Stimulated activated CD4-positive, alpha-beta T cell treated with anti-CD3 and anti-CD28 coated beads, Interleukin-4, amount 100 ng/mL, for 1 hour (primary cell): ENCODE measurements around the gene FCER1G.
"Not testable (repeated sequence)": the region's sequence is repeated elsewhere in the genome, so short reads cannot be mapped to it uniquely, and the experiment has no call there.

ENCODE experiments used
- DNase-seq: peaks from one replicate; pipeline ENCODE4 v3.0.0-alpha.2; 2020

FCER1G gene

GRCh38 chr1:161209790-161210409, 5.2 kb upstream of the FCER1G start:
- DNase-seq, result peak; percentile 69

- no peak for DNase-seq
Observed at GRCh38 chr1:161214369-161214768, 726 bp upstream of the FCER1G start.

GRCh38 chr1:161216945-161217712, 2.0 kb downstream of the FCER1G start:
- no peak for DNase-seq

- DNase-seq, result no peak
Observed at GRCh38 chr1:161217831-161218230, 2.7 kb downstream of the FCER1G start.

GRCh38 chr1:161218301-161219077, 3.4 kb downstream of the FCER1G start:
- DNase-seq, result no peak

GRCh38 chr1:161219078-161219892, 4.2 kb downstream of the FCER1G start:
- DNase-seq, result no peak

GRCh38 chr1:161220002-161220401, 4.9 kb downstream of the FCER1G start:
- DNase-seq, result no peak

GRCh38 chr1:161222175-161223019, 7.3 kb downstream of the FCER1G start:
- no peak for DNase-seq

GRCh38 chr1:161223805-161224694, 9.0 kb downstream of the FCER1G start:
- DNase-seq, result no peak

GRCh38 chr1:161224695-161225087, 9.6 kb downstream of the FCER1G start:
- DNase-seq, result not testable (repeated sequence)

GRCh38 chr1:161225178-161225533, 10.1 kb downstream of the FCER1G start:
- DNase-seq, result no peak

- peak; percentile 82 for DNase-seq
Observed at GRCh38 chr1:161225534-161226319, 10.6 kb downstream of the FCER1G start, which contains the start of gene TOMM40L. TSS of gene TOMM40L (plus strand) at chr1:161226060. CDS start at chr1:161226490, 430 bp downstream.

- DNase-seq, result peak; percentile 8
Observed at GRCh38 chr1:161226320-161226711, 11.2 kb downstream of the FCER1G start.

GRCh38 chr1:161226759-161227158, 11.7 kb downstream of the FCER1G start:
- DNase-seq, result no peak

GRCh38 chr1:161227196-161227871, 12.2 kb downstream of the FCER1G start:
- peak; percentile 91 for DNase-seq

- no peak for DNase-seq
Observed at GRCh38 chr1:161228032-161228431, 12.9 kb downstream of the FCER1G start.

- DNase-seq, result no peak
Observed at GRCh38 chr1:161229896-161230295, 14.8 kb downstream of the FCER1G start.

- DNase-seq, result no peak
Observed at GRCh38 chr1:161230762-161231161, 15.7 kb downstream of the FCER1G start.

GRCh38 chr1:161233102-161233501, 18.0 kb downstream of the FCER1G start:
- no peak for DNase-seq
